IPS-11a (cell line): ENCODE measurements around the gene IL12A.

Experiments used
- H3K4me3 ChIP-seq: one replicate; pipeline ENCODE4 v1.5.1; 2013; ENCODE audit warnings: low read depth, low read length, control low read depth

Gene IL12A

GRCh38 chr3:160023476-160023875 is 34.8 kb downstream of the IL12A start:
- H3K4me3 ChIP-seq = no peak overlapping the region

GRCh38 chr3:160027541-160028195 is 39.0 kb downstream of the IL12A start:
- H3K4me3 ChIP-seq = no peak overlapping the region

GRCh38 chr3:160035757-160036156 is 47.1 kb downstream of the IL12A start:
- no peak overlapping the region for H3K4me3 ChIP-seq

GRCh38 chr3:160038862-160039562 is 50.4 kb downstream of the IL12A start:
- H3K4me3 ChIP-seq = peak overlapping the region; percentile 20

GRCh38 chr3:160040181-160040580 is 51.5 kb downstream of the IL12A start:
- no peak overlapping the region for H3K4me3 ChIP-seq

- H3K4me3 ChIP-seq = no peak overlapping the region
Measured at GRCh38 chr3:160041465-160041864, 52.8 kb downstream of the IL12A start.

- no peak overlapping the region for H3K4me3 ChIP-seq
Measured at GRCh38 chr3:160044121-160044520, 55.5 kb downstream of the IL12A start.
